Activated T-cell treated with anti-CD3 and anti-CD28 coated beads, Interleukin-2, amount 50 U/mL, for 48 hours (primary cell): ENCODE measurements around the gene FBXL14.

Source experiments
- DNase-seq, 2 experiments: peaks; one replicate each; pipeline ENCODE4 v3.0.0-alpha.2; 2020

The FBXL14 gene

DNA sequence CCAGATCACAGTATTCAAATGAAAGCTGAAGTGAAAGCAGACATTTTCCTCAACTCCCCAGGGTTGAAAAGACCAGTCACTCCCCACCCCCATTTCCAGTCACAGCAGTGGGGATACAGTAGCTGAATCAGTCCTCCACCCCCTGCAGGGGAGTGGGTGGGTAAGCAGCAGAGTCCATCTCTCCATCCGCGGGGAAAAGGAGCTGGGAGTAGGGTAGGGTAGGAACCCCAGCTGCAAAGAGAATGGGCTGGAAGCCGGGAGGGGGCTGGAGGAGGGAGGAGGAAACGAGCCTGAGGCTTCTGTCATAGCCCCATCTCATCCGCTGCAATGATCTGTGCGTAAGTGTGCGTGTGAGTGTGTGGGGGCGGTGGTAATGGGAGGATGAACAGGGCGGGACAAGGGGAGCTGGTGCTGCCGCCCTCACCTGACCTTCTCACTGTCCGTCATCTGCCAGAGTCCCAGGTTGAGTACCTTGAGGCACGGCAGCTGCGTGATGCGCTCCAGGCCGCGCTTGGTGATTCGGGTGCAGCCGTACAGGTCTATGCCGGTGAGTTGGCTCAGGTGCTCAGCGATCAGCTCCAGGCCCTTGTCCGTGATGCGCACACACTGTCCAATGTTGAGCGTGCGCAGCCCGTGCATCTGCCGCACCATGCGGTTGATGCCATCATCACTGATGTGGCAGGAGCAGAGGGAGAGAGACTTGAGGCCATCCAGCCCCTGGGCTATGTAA is 1.8 kb downstream of the FBXL14 start:
- peak; percentile 76 to 78 for DNase-seq

DNA sequence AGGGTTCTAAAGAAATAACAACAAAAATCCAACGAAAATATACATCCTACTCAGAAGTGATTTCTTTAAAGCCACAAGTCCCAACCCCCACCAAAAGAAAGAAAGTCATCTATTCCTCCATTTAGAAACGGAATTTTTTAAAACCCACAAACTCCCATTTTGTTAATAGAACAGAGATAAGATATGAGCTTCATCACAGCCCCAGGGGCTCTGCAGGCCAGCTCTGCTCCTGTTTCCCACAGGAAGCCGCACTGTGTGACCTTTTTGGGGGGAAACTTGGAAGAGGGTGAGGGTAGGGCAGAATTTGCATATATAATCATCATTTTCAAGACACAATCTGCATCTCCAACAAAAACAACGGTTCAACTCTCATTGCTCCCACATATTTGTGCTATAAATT is 2.8 kb downstream of the FBXL14 start:
- no peak for DNase-seq

DNA sequence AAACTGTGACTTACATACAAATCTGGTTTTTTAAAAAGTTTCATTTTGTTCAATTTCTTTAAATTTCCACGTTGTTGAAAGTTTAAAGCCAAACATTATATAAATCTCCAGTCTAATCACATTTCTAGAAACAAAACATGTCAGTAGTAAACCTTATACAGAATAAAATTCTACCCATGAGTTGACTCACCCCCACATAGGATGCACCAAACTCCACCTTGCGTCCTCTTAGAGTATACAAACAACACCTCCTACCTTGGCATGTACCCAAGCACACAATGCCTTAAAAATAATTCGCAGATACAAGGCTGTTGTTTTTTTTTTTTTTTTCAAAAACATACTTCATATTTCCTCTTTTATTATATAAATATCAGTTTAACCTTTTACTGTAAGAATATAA is 3.3 kb downstream of the FBXL14 start:
- no peak for DNase-seq

DNA sequence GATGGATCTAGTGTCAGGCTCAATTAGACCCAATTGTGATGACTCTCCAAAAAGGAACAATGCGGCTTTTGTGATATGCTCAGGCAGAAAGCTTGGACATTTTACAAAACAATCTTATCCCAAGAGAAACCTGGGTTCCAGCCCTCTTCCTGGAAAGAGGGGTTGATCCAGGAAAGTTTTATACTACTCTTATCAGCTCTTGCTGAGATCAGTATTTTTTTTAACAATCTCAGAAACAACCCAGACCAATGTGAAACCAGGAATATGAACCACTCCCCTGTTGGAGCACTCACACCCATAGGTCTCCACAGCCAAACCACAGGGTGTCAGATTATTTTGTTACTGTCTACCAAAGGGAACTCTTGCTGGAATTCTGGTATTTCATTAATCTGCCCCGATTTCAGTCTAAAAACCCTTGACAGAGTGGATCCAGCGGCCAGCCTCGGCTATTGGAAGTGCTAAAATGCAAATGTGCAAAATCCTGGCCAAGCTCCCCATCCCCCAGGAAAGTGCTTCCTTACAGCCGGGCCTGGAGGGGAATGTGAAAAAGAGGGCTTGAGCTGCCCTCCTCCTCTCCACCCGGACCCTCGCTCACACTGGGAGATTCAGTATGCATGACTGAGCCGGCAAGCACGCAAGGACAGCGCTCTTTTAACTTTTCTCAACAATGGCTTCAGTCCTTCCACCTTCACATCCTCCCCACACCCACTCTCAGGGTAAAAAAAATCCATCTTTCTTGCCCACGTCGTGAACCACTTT is 4.0 kb downstream of the FBXL14 start:
- DNase-seq = no peak

DNA sequence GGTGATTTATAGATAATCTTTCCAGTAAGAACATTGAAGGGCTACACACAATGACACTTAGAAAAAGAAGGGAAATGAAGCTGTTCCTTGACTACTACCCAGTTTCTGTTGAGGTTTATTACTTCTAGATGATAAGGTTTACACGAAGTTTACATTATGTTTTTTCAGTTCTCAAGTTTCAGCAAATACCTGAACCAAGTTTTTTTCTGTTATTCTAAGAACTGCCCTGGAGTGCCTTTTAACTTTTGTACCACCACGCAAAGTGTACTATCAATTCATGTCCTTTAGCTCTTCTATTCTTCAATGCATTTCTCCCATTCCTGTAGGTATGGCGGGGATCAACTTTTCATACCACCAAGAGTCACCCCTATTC is 5.8 kb downstream of the FBXL14 start:
- DNase-seq = no peak

DNA sequence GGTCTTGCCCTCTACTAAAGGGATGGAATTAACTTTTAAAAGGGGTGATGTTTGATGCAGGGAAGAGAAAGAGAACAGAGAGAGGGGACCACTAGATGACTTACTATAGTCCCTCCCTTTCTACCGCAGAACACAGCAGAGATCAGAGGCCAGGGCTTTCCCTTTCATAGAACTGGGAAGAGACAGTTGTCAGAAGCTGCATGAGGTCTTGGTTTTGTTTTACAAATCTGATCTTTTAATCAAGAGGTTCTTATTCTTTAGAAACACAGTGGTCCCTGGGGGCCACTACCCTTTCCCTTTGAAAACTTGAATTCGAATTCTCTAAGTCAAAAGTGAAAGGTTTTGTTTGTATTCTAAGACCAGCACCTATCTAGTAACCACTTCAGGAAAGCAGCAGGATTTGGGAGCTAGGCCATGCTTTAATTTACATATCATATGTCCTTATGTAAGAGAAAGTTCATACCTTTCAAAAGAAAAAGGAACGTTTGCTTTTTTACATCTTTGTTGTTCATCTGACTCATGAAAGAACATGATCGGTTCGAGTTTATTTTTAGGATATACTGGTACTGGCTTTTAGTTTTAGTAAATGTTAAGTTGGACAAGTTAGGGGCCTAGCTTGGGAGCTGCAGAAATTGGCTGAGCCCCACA is 6.3 kb downstream of the FBXL14 start:
- no peak for DNase-seq

DNA sequence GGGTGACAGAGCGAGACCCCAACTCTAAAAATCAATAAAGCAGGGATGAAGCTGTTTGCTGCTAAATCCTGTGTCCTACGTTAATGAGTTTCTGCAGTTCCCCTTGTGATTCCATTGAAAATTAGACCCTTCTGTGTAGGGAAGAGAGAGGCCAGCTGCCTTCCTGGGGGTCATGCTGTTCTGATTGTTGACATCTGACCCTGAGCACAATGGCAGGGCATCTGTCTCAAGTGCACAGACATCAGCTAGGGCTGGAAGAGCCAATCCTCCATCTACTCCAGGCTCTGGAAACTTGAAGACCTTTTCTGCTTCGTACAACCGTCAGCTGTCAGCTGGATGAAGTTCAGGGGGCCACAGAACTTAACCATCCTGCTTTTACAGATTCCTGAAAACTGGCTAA is 10.1 kb downstream of the FBXL14 start:
- peak in 1 of 2 experiments; percentile 7 for DNase-seq

DNA sequence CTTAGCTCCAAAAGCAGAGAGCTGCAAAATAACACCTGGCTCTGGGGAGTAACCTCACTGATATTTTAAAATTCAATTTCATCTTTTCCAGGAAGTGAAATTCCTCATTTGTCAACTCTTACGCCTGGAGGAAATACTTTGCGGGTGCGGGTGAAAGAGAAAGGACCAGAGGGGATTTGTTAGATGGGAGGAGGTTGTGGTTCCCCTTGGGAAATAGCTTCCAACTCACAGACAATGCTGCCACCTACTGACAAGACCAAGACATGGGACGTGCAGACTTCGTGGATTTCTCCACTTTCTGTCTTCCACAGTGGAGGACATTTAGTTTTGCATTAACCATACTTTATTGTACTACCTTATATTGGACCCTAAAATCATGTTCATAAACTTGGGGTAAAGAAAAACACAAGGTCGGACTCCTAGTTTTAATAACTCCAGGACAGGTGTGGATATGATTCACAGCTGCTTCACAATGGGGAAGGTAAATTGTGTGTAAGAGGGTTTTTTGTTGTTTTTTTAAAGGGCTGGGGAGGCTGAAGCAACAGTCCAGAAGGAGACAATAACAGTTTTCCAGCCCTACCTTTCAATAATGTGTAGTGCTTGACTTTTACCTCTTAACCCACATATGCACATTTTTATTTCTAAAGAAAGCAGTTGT is 10.8 kb downstream of the FBXL14 start:
- DNase-seq = peak; percentile 65 to 72

DNA sequence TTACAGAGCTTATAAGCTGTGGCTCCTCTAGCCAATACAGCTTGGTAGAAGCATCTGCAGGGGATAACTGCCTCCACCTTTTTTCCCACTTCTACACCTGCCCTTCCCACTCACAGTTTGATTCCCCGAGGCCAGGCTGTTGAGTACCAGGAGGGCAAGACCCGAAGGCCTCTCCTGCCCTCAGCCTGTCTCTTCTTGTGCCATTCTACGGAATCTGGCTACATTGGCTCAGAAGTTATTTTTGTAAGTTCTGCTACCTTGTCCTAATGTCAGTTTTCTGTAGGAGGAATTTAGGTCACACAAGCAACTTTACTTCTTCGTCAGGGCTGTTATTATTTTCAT is 11.7 kb downstream of the FBXL14 start:
- peak in 1 of 2 experiments; percentile 7 for DNase-seq

DNA sequence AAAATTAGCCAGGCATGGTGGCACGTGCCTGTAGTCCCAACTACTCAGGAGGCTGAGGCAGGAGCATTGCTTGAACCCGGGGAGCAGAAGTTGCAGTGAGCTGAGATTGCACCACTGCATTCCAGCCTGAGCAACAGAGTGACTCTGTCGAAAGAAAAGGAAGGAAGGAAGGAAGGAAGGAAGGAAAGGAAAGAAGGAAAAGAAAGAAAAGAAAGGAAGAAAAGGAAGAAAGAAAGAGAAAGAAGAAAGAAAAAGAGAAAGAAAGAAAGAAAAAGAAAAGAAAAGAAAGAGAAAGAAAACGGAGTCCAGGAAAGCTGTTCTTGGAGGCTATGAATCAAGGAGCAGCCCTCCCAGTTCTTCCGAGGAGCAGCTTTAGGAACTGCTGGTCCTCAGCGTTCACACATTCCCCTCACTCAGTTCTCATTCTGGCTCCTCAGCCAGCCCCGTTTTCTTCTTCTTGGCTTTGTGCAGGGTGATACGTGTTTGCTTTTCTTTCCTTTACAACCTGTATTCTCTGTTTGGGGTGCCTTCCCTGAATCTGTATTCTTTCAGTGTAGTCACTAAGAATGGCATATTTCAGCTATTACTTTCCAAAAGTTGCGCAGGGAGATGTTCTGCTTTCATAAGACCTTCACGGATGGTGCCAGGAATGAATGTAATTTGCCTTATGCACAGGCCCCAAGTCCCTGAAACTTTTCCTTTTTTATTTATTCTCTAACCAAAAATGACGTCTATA is 12.2 kb downstream of the FBXL14 start:
- peak in 1 of 2 experiments; percentile 4 for DNase-seq

DNA sequence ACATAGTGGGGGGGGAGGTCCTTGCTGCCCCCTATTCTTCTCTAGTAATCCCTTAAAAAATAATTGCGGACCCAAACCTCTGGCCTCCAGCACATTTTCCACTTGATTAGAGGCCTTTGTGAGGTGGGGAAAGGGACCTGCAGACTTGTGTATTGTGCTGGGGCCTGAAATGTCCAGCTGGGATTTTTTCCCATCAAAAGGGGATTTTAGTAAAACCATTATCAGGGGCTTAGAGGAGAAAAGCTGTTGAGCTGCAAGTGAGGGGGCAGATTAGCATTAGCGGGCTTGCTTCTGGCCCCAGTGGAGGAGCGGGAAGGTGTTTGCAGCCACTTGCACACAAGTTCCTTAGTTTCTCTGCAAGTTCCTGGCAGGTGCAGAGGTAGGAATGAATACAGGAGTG is 13.9 kb downstream of the FBXL14 start:
- no peak for DNase-seq

DNA sequence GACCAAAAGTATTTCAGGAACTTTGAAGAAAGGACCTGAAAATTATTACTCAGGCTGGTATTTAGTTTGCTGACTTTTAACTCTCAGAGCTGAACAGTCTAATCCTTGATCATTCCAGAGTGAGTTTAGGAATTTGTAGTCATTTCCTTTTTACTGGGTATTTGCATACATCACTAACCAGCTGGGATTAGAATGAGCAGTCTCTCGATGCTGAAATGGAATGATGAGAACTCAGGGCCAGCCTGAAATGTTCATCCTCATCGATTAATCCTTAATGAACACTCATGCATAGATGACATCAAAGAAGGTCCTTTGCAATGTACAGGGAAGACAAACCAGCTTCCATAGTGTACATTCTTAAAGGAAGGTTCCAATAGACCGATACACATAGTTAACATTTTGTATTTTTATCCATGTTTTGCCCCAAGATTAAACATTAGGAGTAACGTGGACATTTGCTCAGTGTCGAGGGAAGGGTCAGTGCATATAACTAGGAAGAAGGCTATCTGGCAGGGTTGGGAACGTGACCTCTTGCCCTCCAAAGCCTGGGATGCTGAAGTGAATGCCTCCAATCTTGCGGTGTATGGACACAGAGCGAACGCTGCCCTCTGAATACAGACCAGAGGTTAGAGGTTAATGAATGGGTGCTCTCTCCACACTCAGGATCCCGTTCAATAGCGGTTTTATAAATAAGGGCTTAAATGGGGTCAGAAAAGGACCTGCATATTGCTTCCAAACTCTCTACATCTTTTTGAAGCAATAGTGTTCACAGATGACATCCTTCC is 14.5 kb downstream of the FBXL14 start:
- no peak for DNase-seq

DNA sequence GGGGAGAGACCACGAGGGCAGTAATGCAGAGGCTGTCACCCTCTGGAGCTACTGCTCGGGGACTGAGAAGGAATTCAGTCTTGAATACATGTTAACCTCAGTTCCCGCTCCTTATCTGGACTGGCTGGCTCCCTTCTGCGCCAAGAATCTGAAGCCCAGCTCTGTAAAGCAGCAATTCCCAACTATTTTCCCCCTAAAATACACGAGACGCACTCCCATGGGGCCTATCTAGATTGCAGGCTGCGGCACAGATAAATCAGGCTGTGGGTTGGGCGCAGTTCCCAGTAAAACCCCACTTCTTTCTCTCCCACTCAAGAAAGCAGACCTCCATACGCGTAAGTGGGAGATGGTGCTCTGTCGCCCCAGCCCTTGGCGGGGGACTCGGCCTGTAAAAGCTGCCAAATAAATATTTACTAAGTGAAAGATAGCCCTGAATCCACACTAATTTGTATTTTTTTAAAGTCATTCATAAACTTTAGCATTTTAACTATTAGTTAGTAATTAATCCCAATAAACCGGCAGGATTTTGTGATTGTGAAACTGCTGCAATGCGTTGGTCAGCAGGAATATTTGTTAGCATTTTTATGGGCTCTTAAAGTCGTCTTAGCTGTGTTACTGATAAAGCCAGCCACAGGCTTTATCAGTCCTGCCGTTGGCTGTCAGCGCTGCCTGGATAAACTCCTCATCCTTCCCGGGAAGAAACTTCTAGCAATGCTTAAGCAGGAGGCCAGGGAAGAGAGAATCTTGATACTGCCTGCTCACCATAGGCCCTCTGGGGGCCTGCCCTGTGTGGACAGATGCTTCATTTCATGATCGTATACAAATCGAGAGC is 17.8 kb downstream of the FBXL14 start:
- peak in 1 of 2 experiments; percentile 13 for DNase-seq

DNA sequence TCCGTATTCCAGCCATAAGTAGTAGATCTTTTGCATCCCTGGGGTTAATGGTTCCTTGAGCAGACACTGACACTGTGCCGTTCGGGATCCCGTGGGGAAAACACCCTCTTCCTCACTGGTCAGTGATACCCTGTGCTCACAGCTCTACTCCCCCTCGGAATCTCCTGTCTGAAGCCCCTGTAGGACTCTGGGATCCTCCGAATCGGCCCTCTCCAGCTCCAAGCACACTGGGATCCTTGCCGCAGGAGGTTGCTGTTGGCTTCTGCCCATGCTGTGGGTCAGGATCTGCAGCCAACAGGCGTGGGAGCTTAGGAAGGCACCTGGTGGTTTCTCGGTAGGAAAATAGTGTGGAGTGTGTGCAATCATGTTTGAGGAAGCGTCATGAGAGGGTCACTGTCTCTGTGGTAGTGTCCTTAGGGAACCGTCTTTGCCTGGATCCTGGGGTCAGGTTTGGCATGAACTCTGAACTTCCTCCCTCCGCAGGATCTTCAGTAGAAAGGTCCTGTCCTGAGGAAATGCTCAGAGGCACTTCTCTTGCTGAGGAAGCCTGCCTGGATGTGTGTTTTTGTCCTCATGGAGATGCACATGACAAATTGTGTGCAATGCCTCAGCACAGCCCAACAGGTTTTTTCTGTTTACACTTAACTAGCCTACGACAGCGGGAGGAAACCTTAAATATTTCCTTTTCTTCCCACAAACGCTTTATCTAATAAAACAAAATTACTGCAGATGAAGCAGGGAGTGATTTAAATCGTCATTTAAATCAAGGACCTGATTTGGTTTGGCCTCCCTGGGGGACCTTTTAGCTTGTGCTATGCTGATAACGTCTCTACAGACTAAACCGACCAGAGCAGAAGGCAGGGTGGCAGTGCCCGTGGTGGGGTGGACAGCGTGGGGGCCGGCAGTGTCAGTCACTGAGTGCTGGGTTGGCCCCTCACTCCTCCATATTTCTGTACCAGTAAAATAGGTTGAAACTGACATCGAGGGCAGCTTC is 18.7 kb downstream of the FBXL14 start:
- DNase-seq = peak in 1 of 2 experiments; percentile 11

DNA sequence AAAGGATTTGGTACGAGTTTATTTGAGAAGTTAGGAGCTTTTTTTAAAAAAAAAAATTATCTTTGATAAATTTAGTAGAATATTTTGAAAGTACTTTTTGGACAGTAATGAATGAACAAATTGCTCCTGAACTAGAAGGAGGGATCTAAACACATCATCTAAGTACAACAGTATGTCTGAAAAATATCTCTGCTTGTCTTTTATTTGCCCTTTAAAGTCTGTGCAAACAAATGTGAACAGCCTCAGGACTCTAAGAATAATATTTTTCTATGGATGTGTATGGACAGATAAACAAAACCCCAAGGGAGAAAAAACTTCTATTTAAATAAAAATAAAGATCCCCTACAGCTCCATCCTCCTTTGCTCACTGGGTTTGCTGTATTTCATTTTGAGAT is 19.5 kb downstream of the FBXL14 start:
- DNase-seq = no peak

DNA sequence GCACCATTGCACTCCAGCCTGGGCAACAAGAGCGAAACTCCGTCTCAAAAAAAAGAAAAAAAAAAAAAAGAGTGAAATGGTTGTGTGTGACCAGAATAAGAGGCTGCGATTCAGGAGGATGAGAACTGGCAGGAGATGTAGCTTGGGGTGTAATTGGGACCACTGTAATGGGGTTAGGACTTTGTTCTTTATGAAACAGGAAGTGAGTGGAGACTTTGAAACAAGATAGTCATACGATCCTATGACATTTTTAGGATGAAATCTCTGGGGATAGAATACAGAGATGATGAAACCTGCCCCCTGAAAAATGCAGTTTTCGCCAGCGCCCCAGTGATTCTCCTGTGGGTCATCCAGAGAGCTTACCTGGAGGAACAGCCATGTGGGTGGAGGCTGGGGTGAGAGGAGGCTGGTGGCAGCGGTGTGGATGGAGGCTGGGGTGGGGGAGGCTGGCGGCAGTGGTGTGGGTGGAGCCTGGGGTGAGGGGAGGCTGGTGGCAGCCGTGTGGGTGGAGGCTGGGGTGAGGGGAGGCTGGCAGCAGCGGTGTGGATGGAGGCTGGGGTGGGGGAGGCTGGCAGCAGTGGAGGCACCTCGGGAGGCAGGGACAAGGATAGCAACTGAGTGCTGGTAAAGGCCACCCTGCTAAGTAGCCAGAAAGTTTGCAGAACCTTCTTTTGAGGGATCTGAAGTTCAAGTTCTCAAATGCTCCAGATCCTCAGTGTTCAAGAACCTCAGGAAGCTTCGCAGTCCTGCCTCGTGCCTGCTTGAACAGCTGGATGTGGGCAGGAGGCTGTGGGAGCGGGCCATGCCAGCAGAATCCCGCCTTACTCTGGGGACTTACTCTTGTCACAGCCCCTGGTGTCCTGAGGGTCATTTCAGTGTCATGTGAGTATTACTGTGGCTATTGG is 20.2 kb downstream of the FBXL14 start:
- peak in 1 of 2 experiments; percentile 9 for DNase-seq

DNA sequence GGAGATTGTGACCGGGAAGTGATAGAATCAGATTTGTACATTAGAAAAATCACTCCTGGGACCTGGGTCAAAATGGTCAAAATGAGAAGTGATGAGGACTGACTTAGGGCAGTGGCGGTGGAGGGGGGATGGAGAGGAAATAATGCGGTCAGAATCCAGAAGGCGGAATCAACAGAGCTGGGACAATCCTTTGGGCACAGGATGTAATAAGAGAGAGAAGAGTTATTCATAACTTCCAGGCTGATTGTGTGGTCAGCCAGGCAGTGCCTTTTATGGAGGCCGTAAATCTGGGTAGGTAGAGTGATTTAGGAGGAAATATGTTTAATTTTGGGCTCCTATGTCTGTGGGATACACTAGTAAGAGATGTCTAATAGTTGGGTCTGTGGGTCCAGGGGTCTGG is 21.6 kb downstream of the FBXL14 start:
- DNase-seq = no peak

DNA sequence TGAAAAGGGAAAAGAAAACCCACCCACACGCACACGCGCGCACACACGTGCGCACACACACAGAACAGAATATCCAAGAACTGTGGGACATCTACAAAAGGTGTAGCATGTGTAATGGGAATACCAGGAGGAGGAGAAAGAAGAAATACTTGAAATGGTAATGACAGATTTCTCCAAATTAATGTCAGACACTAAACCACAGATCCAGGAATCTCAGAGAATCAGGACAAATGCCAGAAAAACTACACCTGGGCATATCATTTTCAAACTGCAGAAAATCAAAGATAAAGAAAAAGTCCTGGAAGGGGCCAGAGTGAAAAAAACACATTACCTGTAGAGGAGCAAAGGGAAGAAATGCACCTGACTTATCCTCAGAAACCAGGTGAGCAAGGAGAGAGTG is 26.5 kb downstream of the FBXL14 start:
- DNase-seq = no peak
